ENCODE data around the gene MARK3.
"Not testable (repeated sequence)": the region's sequence is repeated elsewhere in the genome, so short reads cannot be mapped to it uniquely, and the experiment has no call there.

Gene MARK3

GRCh38 chr14:103492156-103492925 lies 107.1 kb downstream of the MARK3 start:
- no peak for DNase-seq

GRCh38 chr14:103495854-103496253 lies 110.6 kb downstream of the MARK3 start:
- no peak for DNase-seq

- no peak for DNase-seq
Observed at GRCh38 chr14:103496776-103497175, 111.6 kb downstream of the MARK3 start.

GRCh38 chr14:103499709-103500108 lies 114.5 kb downstream of the MARK3 start:
- DNase-seq: no peak

GRCh38 chr14:103500148-103500990 lies 115.2 kb downstream of the MARK3 start:
- peak in 12 of 14 donors; percentile 33 to 90 (median 78) for DNase-seq

GRCh38 chr14:103501041-103501870 lies 116.0 kb downstream of the MARK3 start:
- DNase-seq: no peak

- no peak for DNase-seq
Observed at GRCh38 chr14:103501921-103502669, 116.9 kb downstream of the MARK3 start.

GRCh38 chr14:103502877-103503276 lies 117.7 kb downstream of the MARK3 start:
- no peak for DNase-seq

- DNase-seq: no peak
Observed at GRCh38 chr14:103503296-103503695, 118.1 kb downstream of the MARK3 start.

GRCh38 chr14:103504991-103505565 lies 119.9 kb downstream of the MARK3 start:
- DNase-seq: no peak

GRCh38 chr14:103507751-103508150 lies 122.5 kb downstream of the MARK3 start:
- no peak for DNase-seq

- DNase-seq: no peak
Observed at GRCh38 chr14:103508521-103509329, 123.5 kb downstream of the MARK3 start.

GRCh38 chr14:103509864-103510723 lies 124.9 kb downstream of the MARK3 start:
- DNase-seq: no peak

GRCh38 chr14:103510724-103511693 lies 125.8 kb downstream of the MARK3 start:
- no peak for DNase-seq

- DNase-seq: not testable (repeated sequence)
Observed at GRCh38 chr14:103512180-103512579, 127.0 kb downstream of the MARK3 start.

GRCh38 chr14:103512701-103513611 lies 127.7 kb downstream of the MARK3 start:
- DNase-seq: peak in 10 of 14 donors; percentile 22 to 86 (median 58)

Data from C1 segment of cervical spinal cord (tissue), 14 donors.